T-helper 22 cell (primary cell): ENCODE measurements around the gene NCOR2.

Experiments used
- DNase-seq: peaks from one replicate; pipeline ENCODE4 v3.0.0-alpha.2; 2020; ENCODE audit warnings: low read depth

The NCOR2 gene

DNA sequence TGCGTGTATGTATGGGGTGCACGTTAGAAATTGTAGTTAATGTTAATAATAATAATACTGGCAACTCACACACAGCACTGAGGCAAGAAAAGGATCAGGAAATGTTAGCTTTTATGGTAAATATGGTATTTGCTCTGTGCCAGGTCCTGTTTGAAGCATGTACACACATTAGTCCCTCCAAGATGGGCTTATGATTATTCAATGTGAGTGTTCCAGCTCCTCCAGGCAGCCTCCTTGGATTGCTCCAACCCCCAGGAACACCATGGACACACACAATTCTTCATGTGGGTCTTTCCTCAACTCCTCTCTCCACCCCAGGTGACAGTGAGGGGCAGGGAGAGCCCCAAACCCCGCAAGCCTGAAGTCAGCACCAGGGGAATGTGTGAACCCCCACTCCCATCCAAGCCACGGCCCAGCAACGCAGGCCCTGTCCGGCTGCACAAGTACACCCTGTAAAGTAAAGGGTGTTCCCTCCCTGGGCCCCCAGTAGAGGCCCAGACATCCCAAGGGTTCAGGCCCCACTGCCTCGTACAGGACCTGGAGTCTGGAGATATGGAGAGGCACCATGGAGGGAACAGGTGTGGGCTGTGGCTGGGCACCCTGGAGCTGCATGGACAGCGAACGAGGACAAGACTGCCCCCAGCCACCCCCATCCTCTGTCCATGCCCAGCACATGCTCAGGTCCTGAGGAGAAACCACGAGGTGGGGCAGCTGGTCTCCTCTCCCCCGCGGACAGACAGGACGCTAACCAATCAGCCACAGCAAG is 41.3 kb downstream of the NCOR2 start:
- no peak for DNase-seq

DNA sequence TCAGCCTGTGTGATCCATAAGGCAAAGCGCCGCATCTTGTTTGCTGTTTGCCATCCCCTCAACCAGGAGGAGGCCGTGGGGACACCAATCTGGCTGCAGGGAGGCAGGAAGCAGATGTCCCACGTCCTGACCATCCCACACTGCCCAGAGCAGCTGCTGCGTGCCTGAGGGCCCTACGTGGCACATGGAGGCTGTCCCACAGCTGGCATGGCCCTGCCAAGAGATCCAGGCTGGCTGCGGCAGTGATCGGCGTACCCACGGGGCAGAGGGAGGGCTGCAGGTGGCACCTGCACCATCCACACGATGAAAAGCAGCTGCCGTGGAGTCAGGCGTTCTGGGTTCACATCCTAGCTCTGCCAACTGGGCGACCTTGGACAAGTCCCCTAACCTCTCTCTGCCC is 42.0 kb downstream of the NCOR2 start:
- no peak for DNase-seq

DNA sequence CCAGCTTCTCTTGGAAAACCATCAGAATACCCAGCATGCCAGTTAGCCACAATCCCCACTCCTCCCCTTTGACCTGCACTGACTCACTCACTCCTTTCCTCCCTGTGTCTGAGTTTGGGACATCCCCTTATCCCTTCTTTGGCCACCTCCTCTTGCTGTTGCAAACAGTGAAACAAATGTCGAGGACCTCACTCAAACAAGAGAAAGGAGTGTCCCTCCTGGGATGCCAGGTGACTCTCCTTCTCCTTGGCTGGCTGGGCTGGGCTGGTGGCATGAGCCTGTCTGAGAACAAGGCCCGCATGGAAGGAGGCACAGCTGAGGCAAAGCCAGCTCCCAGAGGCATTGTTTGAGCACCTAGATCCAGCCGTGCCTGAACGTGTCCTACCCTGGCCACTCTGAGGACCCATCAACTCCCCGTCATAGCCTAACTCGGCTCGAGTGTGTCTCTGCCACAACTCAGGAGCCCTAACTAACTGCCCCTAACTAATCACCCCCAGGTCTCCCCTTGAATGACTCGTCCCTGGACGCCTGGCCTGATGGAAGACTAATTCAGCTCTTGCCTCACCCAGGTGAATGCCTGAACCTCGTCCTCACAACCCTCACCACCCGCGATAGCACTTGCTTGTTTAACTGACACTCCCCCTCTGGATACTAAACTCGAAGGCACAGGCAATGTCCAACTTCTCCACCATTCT is 43.0 kb downstream of the NCOR2 start:
- no peak for DNase-seq

DNA sequence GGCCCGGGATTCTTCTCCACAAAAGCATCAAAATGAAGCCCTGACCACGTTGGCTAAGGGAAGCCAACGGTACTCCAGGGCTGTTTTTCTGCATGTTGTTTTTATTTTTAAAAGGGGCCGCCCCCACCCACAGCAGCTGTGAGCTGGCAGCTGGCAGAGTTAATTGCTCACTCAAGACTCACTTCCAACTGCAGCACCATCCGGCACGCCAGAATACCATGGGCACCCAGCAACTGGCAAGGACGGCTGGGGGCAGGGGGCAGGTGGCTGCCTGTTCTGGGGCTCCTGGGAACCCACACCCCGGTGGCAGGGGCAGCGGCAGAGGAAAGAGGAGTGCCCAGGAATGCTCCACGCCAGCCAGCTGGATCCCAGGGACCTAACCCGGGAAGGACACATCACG is 44.3 kb downstream of the NCOR2 start:
- no peak for DNase-seq

DNA sequence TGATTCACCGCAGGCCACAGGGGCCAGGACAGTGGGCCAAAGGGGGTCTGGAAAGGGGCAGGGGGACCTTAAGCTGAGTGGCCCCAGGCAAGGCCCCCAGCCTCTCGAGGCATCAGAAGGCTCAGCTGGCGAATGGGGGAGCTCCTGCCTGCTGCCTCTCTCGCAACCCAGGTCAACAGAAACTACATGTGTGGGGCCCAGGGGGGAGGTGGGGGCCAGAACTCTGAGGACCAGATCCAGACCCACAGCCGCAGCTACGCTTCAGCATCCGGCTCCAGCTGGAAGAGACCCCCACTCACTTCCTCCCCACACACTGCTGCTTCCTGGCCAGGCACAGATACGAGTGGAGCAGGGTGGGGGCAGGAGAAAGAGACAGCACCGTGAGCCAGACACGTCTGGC is 46.5 kb downstream of the NCOR2 start:
- no peak for DNase-seq

DNA sequence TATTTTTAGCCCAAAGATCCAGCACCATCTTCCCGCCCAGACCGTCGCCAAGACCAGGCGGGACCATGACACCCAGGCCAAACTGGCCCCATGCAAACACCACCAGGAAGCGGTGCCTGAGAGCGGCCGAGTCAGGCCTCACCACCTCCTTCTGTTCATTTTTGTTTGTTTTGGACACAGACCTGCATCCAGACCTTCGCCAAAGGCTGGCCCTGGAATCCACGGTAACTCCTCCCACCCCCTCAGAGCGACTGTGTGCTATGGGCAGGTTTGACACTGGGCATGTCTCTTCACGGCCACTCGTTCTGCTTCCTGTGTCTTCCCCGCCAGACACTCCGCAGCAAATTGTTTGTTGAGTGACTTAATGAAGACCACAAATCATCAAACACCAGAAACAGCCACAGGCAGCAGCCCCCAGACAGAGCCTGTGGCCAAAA is 47.1 kb downstream of the NCOR2 start:
- DNase-seq = no peak

DNA sequence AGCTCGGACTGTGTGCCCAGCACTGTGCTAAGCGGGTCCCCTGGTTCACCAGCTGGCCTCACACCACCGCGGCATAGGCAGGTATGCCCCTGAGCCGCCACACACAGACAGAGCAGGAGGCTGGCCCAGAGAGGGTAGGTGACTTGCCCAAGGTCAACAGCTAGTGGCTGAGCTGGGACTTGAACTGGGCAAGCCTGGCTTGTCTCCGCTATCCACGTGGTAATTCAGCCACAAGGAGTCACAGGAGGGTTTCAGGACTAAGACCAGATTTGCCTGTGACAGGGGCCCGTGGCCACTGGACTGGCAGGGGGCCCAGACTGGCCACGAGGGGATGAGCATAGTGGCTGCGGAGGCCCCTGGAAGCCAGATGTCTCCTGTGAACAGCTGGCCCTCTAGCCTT is 47.7 kb downstream of the NCOR2 start:
- no peak for DNase-seq

DNA sequence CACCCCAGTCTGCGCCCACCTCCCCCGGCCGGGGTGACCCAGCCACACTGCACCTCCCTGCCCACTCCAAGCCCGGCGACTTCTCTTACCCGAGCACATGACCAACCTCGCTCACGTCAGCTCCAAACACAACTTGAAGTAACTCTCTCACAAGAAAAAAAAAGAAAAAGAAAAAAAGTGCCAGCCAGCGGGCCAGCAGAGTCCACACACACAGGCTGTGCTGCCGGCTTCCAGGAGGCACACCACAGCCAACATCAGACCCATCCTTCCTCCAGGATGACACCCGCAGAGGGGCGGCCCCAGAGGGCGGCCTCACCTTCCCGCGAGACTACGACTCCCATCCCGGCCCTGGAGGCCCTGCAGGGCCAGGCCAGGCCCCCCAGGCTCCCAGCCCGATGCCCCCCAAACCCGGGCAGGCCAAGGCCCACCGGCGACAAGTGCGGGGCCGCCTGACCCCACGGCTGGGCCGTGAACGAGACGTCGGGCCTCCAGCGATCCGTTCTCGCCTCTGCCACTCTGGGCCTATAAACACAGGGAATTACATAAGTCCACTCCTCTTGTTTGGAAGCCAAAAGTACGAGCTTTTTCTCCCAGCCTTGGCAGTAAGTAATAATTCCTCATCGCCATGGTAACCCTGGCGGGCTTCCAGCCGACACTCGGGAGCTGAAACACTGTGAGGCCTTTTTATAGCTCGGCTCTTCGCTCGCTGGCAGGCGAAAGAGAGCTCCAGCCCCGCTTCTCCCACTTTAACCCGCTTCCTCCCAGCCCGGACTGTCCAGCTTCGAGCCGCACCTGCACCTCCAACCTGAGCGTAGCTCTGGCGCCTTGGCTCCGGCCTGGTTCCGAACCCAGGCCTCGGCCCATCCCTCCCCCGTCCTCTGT is 49.1 kb downstream of the NCOR2 start:
- no peak for DNase-seq
